Measurements from ENCODE around the gene SART3.
"Not testable (repeated sequence)": the region's sequence is repeated elsewhere in the genome, so short reads cannot be mapped to it uniquely, and the experiment has no call there.

The SART3 gene

GRCh38 chr12:108562348-108563135, 1.6 kb upstream of the SART3 start, which contains the start of gene ISCU:
TSS of gene ISCU (plus strand) at chr12:108562596. CDS start at chr12:108562623, 27 bp downstream.
- peak; percentile 98 for DNase-seq

DNA sequence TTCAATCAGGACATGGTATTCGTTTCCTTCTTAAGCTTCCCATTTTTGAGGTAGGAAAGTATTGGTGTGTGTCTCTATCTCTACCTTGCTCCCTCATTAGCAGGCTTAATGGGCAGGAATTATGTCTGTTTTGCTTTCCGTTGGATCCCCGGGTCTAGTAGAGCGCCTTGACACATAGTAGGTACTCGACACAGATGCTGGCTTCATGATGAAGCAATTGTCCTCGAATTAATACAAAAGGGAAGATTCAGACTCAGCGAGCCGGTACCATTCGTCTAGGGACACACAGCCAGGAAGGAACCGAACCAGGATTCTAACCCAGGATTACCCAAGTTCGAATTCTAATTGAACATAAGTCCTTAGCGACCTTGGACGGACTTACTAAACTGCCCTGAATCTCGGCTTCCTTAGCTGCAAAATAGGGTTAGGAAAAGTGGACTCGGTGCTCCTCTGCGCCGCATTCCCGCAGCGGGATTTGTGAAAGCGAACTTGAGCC, 927 bp upstream of the SART3 start:
- no peak for DNase-seq

- no peak for DNase-seq
Observed at GRCh38 chr12:108560321-108560721, 652 bp downstream of the SART3 start.

- no peak for DNase-seq
Observed at GRCh38 chr12:108559748-108560147, 1.2 kb downstream of the SART3 start.

- DNase-seq, result peak; percentile 59
Observed at GRCh38 chr12:108559007-108559655, 1.8 kb downstream of the SART3 start.

DNA sequence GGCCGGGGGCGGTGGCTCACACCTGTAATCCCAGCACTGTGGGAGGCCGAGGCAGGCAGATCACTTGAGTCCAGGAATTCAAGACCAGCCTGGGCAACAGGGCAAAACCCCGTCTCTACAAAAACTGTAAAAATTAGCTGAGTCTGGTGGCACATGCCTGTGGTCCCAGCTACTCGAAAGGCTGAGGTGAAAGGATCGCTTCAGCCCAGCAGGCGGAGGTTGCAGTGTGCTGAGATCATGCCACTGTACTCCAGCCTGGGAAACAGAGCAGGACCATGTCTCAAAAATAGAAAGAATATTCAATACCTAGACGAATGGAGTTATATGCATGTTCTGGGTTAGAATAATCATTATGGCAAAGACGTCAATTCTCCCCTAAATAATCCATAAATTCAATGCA, 5.6 kb downstream of the SART3 start:
- not testable (repeated sequence) for DNase-seq

GRCh38 chr12:108553799-108554198, 7.2 kb downstream of the SART3 start:
- no peak for DNase-seq

- no peak for DNase-seq
Observed at GRCh38 chr12:108551535-108551934, 9.4 kb downstream of the SART3 start.

GRCh38 chr12:108548954-108549521, 11.9 kb downstream of the SART3 start:
- no peak for DNase-seq

DNA sequence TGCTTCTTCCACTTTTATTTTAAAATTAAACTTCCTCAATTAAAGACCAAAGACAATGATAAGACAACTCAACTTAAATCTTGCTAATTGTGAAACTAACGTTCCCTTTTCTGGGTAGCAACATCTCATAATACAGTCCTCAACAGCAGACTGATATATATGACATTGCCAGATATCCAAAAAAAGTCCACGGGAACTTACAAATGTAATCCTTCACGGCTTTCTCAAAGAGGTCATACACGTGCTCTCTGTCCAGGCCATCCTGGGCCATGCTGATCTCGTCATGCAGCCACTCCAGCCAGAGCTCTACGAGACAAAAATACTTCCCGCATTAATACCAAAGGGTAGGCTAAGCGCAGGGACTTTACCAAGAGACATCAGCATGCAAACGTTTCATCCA, 13.3 kb downstream of the SART3 start:
- DNase-seq, result no peak

GRCh38 chr12:108543652-108544051, 17.3 kb downstream of the SART3 start:
- no peak for DNase-seq

DNA sequence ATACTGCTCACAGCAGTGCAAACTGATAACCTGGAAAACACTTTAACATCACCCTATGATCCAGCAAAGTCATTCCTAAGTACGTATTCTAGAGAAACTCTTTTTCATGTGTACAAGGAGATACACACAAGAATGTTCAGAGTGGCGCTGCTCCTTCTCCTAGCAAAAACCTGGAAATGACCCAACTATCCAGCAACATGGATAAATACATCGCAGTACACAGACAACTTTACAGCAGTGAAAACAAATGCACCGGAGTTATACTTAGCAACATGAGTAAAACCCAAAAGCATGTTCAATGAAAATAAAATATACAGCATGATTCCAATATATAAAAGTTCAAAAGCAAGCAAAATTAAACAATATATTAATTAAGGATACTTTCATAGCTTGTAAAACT, 18.7 kb downstream of the SART3 start:
- no peak for DNase-seq

DNA sequence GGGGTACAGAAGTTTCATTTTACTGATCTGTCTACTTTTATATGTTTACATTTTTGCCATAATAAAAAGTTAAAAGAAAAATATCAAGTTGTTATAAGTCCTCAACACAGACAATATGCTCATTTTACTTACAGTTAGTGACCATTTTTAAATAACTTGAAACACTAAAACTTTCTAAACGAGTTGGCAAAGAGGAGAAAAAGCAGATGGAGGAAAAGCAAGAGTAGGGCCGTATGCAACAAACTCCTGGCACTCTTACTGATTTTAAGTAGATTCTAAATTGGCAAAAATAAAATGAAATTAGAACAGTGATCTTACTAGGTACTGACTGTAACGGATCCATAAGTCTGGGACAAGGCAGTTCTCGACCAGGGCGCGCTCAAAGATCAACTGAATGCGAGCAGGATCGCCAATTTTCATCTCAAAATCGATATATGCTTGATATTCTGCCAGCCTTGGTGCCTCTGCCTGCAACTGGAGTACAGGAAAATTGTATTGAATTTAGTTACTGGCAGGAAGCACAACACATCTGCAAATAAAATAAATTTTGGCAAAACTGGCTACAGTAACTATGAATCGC, 22.3 kb downstream of the SART3 start:
- no peak for DNase-seq

DNA sequence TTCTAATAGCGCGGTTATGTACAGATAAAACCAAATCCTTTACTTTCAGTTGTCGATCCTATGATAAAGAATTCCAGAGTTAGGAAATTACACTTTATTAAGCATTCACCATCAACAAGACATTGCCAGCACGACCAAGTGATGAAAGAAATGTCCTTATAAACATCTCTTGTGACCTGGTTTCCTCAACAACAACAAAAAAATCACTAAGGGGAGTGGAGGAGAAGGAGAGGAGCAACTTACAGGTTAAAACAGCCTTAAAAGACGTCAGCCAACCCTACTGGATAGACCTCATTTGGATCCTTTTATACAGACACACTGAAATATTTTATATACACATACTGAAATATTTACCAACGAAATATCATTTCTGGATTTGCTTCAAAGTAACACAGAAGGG, 22.8 kb downstream of the SART3 start:
- no peak for DNase-seq

GRCh38 chr12:108531929-108532848, 28.8 kb downstream of the SART3 start:
- DNase-seq, result no peak

GRCh38 chr12:108530161-108530560, 30.8 kb downstream of the SART3 start:
- no peak for DNase-seq

DNA sequence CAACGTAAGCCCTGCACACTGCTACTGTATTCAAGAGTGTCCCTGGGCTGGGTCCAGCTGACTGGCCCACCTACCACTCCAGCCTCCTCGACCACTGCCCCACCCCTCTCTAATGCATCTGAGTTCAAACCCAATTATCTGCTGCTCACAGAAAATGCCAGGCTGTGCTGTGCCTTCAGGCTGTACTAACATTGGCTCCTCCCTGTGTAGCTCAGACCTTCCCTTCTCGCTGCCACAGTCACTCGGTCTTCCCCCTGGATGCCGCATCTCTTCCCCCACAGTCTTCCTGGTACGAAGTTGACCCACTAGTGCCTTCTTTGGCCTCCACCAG, 33.8 kb downstream of the SART3 start:
- DNase-seq, result no peak

GRCh38 chr12:108526482-108527165, 34.3 kb downstream of the SART3 start:
- no peak for DNase-seq

- DNase-seq, result no peak
Observed at GRCh38 chr12:108525681-108526080, 35.3 kb downstream of the SART3 start.

GRCh38 chr12:108523365-108523764, 37.6 kb downstream of the SART3 start:
- no peak for DNase-seq

DNA sequence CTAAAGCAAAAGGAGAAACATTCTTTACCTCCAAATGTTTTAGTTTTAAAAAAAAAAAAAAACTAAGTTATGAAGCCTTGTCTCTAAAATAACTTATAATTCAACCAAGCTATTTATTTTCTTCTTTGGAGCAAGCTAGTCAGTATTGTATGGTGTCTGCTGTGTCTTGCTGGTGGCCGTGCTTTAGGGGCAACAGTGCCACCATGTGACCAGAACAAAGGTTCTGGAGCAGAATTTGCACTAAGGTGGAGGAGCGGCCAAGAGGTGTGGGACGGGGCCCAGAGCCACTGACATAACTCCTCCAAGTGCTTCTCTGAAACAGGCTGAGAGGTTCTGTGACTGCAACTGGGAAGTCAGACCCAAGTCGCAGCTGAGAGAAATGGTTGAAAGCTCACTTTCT, 41.4 kb downstream of the SART3 start:
- no peak for DNase-seq

Data from stimulated activated CD4-positive, alpha-beta T cell treated with anti-CD3 and anti-CD28 coated beads, Interleukin-1b, Interleukin-23, amount 100 ng/mL, for 48 hours (primary cell).